ENCODE results near the gene GPR62.
A peak's percentile ranks its signal among the peaks of the same experiment; 100 is the strongest.
"Not testable (repeated sequence)": the region's sequence is repeated elsewhere in the genome, so short reads cannot be mapped to it uniquely, and the experiment has no call there.

The GPR62 gene

DNA sequence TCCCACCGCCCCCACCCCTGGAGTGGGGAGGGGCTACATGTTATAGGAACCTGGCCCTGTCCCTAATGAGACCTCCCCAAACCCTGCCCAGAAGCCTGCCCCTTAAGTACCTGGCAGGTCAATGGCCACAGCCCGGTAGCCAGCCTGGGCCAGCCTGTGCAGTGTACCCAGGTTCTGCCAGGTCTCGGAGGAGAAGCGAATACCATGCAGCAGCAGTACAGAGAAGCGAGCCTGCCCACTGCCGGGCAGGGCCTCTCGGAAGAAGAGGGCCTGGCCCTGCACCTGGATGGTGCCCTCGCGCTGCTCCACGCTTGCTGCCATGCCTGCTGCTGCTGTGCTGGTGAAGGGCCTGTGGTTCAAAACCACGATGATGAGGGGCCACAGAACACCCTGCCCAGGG lies 16.2 kb downstream of the GPR62 start:
- DNase-seq, result no peak

DNA sequence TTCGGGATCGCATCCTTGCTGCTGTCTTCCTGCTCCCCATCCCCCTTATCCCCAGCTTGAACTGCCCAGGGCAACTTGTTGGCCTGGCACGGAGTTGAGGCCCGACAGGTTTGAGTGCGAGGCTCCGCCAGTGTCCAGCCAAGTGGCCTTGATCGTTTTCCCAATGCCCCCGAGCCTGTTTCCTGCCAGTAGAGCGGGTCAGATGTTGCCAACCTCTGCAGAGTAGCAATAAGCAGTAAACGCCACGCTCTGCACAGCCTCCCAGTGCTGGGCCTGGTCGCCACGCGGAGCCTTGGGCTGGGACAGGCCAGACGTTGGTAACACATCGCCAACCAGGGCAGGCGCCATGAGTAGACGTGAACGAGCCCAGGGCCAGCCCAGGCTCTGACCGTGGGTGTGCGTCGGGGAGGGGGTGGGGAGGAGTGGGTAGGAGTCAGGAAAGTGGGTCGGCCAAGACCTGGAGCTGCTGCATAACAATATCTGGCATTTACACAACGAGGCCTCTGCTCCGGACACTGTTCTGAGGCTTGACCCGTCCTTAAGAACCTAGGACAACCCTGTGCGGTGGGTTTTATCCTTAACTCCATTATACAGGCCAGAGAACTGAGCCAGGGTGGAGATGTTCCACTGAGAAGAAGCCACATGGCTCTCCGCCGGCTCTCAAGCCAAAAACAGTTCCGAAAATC lies 19.2 kb downstream of the GPR62 start:
- DNase-seq, result peak; percentile 74

DNA sequence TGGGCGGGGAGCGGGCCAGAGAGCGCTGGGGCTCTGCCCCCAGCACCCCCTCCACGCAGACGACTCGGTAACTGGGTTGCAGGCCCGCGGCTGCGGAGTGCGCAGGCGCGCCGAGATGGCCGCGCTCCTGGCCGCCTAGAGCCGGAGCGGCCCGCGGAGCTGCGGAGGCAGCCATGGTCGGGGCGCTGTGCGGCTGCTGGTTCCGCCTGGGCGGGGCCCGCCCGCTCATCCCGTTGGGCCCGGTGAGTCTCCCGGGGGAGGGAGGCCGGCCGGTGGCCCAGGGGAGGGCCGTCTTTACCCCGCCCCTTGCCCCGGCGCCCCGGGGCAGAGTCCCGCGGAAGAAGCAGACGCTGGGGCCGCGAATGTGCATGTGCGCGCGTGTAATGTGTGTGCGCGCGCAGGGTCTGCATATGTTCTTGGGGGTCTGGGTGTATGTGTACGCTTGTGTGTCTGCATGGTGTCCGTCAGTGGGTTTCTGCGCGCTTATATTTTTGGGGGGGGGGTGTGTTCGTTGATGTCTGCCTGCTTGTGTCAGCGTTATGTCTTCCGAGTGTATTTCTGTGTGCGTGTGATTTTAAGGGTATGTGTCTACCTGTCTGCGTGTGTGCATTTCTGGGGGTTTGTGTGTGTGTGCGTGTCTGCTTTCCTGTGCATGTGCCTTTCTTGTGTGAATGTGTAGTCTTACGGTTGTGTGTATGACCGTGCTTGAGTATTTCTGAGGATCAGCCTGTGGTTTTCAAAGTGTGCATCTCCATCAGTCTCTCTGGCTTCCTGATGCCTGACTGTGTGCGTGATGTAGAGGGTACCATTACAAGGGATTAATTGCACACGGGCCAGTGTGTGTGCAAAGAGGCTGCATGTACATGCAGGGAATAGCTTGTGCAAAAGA lies 20.0 kb downstream of the GPR62 start, which contains the start of gene ABHD14A:
TSS of gene ABHD14A (plus strand) at position 102 of the 889 bp plus-strand sequence. CDS start at position 174, 72 bp downstream.
- DNase-seq, result peak; percentile 85

DNA sequence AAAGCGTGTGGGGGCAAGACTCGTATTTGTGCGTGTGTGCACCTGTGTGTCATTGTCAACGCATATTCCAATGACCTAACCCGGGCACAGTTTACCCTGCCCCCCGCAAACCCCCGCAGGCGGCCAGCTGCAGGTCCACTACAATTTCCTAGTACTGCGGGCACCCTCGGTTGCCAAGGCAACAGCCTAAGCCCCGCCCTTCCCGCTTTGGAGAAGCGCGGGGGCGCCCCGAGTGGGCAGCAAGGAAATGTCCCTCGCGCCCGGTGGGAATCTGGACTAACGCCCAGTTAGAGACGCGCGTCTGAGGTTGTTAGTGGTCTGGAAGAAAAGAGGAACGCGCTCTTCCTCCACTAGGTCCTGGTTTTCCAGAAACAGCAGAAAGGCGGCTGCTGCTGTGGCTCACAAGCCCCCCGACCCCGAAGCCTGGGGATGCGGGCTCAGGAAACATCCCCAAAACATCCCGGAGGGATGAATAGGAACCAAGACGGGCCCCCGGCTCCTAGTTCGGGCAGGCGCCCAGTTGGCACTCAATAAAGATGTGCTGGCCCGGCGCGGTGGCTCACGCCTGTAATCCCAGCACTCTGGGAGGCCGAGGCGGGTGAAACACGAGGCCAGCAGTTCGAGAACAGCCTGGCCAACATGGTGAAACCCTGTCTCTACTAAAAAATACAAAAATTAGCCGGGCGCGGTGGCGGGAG lies 20.8 kb downstream of the GPR62 start:
- DNase-seq, result peak; percentile 64

DNA sequence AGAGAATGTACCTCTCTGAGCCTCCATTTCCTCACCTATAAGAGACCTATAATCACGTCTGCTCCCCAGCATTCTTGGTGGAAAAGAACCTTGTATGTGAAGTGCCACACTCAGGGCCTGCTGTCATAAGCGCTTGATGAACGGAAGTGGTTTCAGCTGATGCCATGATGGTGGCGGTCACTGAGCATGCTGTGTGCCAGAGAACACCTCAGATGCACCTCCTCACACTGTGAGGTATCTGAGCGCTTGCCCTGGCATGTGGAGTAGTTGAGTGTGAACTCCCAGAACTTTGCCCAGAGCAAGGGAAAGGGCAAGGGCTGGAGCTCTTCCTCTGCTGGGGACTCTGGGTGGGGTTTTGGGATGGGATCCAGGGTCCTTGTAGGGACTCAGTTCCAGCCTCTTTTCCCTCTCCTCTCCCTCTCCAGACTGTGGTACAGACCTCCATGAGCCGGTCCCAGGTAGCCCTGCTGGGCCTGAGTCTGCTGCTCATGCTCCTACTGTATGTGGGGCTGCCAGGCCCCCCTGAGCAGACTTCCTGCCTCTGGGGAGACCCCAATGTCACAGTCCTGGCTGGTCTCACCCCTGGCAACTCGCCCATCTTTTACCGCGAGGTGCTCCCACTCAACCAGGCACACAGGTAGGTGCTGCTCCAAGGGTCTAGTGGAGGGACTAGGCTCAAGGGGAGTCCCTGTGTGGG lies 22.4 kb downstream of the GPR62 start:
- no peak for DNase-seq

DNA sequence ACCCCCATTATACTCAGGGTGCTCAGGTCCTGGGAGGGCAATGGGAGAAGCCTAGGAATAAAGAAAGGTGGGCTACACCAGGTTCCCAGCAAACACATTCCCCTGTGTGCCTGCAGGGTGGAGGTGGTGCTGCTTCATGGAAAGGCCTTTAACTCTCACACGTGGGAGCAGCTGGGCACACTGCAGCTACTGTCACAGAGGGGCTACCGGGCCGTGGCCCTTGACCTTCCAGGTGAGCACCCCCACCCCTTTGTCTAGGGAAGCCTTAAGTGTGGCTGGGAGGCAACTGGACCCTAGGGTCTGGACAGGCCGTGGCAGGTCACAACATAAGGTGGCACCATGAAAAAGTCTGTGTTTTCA lies 22.9 kb downstream of the GPR62 start:
- no peak for DNase-seq

DNA sequence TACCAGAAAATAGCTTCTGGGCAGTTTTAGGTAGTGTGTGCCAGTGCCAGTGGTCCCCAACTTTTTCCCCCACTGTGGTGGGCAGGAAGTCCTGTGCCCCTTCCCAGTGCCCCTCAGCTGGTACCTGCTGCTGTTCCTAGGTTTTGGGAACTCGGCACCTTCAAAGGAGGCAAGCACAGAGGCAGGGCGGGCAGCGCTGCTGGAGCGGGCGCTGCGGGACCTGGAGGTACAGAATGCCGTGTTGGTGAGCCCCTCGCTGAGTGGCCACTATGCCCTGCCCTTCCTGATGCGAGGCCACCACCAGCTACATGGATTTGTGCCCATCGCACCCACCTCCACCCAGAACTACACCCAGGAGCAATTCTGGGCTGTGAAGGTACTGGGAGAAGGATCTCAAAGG lies 25.1 kb downstream of the GPR62 start:
- no peak for DNase-seq

DNA sequence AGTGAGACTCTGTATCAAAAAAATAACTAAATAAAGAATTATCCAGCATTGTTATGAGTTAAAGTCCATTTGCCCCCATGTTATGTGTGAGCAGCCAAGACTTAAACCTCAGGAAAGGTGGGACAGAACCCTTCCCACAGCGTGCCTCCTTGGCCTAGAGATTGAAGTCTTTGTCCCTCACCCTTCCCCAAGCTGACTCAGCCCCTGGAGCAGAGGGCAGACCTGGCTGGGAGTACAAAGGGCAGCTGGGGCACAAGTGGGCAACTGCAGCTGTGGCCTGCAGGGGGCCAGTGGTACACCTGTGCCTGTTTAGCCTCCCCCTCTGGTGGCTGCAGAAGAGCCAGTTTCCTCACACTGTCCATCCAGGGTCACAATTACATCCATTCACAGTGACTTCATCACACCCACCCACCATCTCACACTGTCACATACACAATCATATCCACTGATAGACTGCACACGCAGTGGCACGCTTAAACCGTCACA lies 27.2 kb downstream of the GPR62 start:
- DNase-seq, result peak; percentile 66

DNA sequence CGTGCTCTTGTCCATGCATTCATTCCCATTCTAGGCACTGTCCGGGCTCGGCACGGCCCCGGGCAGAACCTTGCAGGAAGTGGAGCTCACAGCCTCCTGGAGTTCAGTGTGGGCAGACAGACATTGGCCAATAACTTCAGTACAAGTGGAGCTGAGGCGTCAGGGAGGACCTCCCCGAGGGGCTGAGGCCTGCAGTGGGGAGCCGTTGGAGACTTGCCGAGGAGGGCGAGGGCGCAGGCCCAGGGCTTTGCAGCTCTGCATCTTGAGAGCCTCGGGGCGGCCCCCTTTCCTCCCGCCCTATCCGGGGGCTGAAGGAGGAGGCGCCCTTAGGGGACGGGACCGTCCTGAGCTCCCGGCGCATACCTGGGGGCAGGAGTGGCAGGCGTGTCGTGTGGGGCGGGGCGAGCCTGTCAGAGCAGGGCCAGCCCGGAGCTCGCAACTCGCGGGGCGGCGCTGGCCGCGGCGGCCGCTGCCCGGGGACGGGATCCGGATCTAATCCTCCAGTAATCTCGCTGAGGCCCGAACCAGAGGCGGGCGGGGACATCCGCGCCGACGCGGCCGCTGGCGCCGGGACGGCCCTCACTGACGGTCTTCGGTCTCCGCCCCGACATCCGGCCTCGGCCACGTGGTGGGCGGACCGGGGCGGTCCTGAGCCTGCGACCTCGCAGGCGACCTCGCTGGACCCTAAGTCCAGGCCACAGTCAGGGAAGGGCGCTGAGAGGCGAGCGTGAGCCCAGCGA lies 27.8 kb downstream of the GPR62 start, which contains the start of gene ACY1:
TSS of gene ACY1 (plus strand) at position 698 of the 740 bp plus-strand sequence. CDS start 530 bp downstream, outside the sequence.
- peak; percentile 88 for DNase-seq

DNA sequence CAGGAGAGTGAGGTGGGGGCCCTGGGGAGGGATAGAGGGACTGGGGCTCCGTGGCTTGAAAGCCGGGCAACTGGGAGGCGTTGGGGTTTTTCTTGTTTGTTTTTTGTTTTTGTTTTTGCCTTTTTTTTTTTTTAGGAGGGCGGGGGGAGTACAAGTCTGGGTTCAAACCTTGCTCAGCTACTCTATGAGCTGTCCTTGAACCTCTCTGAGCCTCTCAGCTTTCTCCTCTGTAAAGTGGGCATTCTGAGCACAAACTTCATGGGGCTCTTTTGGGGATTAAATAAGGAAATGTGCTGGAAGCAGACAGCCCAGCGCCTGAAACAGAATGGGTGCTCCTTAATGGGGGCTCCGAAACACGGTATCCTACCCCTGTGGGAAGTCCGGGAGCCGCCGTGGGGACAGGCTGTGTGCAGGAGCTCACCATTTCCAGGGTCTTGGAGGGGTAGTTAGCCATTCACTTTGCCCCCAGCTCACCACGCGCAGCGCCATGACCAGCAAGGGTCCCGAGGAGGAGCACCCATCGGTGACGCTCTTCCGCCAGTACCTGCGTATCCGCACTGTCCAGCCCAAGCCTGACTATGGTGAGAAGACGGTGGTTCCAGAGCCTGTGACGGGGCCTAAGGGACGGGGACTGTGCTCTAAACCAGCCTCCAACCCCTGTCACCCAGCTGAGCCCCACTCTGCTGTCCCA lies 28.5 kb downstream of the GPR62 start:
- DNase-seq, result no peak

DNA sequence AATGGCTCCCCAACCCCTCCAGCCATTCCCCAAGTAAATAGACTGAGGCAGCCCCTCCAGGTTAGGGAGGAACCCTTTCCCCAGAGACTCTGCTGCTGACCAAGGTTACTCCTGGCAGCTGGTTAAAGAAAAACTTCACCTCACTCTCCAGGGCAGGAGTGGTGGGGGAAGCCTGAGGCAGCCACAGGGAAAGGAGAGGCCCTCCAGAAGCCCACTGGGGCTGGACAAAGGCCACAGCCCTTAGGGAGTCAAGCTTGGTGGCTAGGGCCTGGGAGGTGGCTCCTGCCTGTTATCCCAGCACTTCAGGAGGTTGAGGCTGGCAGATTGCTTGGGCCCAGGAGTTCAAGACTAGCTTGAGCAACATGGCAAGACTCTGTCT lies 29.1 kb downstream of the GPR62 start:
- no peak for DNase-seq

DNA sequence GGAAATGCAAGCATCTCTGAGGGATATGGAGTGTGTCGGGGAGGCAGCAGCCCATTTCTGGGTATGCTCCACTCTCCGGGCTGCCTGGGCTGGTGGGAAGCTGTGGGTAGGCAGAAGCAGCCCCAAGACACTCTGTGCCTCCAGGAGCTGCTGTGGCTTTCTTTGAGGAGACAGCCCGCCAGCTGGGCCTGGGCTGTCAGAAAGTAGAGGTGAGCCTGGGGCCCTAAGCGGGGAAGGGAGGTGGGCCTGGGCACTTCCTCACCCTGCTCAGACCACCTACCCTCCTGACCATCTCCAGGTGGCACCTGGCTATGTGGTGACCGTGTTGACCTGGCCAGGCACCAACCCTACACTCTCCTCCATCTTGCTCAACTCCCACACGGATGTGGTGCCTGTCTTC lies 29.9 kb downstream of the GPR62 start:
- no peak for DNase-seq

DNA sequence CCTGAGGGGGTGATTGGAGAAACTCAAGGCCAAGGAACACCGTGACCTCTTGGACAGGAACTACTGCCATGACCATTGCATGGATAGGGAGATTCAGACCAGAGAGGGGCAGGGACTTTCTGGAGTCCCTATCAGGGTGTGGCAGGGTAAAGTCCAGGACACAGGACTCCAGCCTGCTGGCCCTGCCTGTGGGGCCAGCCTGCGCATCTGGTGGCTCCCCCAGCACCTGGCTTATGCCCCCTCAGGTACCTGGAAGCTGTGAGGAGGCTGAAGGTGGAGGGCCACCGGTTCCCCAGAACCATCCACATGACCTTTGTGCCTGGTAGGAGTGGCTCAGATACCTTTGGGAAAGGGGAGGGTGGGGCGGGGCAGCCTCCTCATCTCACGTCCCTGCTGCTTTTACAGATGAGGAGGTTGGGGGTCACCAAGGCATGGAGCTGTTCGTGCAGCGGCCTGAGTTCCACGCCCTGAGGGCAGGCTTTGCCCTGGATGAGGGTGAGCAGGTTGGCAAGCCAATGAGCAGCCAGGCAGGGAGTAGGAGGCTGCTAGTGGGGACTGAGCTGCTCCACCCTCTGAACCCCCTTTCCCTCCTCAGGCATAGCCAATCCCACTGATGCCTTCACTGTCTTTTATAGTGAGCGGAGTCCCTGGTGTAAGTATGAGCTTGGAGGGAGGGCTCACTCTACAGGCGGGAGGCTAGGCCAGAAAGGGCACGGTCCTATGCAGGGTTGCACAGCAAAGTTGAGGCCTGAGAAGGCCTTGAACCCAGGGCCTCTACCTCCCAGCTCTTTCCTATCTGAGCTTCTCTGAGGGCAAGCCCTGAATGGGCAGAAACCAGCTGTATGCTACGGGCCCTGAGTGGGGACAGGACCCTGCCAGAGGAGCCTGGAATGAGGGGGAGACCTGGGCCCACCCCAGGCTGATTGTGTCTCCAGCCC lies 31.1 kb downstream of the GPR62 start:
- no peak for DNase-seq

DNA sequence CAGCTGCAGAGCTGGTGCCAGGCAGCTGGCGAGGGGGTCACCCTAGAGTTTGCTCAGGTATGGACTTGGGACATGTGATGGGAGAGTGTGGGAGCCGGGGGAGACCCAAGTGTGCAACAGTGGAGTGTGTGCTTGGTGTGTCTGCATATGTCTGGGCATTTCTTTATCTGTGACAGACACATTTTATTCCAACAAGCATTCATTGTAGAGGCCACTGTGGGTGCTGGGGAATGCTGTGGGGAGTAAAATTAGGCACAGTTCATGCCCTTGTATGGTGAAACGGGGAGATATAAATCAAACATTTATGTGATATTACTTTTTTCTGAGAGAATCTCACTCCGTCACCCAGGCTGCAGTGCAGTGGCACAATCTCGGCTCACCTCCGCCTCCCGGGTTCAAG lies 32.4 kb downstream of the GPR62 start:
- no peak for DNase-seq

DNA sequence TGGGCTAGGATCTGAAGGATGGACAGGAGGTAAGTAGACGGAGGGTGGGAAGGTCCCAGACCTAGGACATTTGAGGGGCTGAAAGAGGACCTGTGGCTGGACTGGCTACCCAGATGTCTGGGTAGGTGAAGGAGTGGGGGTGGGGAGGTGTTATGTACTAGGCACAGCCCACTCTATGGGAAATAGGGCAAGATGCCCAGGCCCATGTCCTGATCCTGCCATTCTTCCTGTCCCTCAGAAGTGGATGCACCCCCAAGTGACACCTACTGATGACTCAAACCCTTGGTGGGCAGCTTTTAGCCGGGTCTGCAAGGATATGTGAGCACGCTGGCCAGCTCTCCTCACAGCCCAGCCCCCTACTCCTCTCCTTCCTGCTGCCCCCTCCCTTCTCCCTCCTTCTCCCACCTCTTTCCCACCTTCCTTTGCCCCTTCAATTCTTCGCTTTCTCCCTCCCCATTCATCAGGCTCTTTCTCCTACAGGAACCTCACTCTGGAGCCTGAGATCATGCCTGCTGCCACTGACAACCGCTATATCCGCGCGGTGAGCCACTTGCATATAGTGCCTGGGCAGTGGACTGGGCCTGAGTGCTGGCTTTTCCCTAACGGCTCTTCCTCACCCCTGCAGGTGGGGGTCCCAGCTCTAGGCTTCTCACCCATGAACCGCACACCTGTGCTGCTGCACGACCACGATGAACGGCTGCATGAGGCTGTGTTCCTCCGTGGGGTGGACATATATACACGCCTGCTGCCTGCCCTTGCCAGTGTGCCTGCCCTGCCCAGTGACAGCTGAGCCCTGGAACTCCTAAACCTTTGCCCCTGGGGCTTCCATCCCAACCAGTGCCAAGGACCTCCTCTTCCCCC lies 33.3 kb downstream of the GPR62 start:
- no peak for DNase-seq

DNA sequence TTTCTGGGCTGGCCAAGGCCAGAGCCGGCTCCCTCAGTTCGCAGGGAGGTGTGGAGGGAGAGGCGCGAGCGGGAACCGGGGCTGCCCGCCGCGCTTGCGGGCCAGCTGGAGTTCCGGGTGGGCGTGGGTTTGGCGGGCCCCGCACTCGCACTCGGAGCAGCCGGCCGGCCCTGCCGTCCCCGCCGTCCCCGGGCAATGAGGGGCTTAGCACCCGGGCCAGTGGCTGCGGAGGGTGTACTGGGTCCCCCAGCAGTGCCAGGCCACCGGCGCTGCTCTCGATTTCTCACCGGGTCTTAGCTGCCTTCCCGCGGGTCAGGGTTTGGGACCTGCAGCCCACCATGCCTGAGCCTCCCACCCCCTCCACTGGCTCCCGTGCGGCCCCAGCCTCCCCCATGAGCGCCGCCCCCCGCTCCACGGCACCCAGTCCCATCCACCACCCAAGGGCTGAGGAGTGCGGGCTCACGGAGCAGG lies 35.4 kb downstream of the GPR62 start:
- peak; percentile 66 for DNase-seq

DNA sequence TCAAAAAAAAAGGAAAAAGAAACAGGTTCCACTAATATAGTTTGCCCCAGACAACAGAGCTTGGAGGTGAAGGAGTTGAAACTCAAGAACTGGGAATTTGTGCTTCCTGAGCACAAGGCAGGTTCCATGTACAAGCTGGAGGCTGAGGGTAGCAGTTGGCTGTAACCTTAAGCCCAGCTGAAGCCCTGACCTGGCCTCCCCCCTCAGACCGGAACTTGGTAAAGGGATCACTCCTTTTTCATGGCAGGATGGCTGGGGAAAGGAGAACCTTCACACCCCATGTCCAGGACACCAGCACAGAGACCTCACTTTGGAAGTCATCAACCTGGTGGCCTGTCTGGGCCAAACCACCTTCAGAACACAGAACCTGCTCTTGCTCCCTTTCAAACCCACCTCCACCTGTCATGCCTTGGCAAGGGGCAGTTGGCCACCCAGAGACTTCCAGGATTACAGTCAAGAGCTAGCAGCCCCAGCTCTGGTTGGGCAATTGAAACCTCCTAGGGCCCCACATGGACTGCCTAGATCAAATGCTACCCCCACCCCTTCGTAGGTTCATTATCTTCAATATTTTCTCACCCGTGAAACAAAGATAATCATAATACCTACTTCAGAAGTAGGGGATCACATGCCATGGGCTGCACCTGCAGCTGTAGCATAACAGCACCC lies 37.0 kb downstream of the GPR62 start:
- DNase-seq, result peak; percentile 69

DNA sequence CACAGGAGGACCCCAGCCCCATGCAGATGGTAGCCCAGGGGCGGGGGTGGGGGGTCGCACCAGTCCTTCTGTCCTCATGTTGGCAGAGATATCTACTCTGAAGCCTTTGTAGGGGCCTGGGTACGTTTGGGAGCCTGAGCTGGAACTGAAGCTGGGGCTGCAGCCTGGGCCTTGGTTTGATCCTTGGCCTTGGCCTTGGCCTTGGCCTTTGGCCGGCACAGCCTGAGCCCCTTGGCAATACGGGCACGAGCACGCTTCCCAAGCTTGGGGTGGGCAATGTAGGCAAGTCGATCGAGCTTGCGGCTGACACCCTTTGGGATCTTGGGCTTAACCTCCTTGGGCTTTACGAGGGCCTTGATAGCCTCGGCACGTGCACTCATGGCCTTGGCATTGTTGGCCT lies 38.5 kb downstream of the GPR62 start:
- not testable (repeated sequence) for DNase-seq
